ENCODE results near the gene CCDC158.

- TF ChIP-seq CBX8 (IDR thresholded peaks at IDR 0.05) (no peak), RFX5 (IDR thresholded peaks at IDR 0.05) (no peak), GATA3 (IDR thresholded peaks at IDR 0.05; ENCODE audit: borderline replicate concordance) (no peak)
- TF ChIP-seq, protein P1, sequence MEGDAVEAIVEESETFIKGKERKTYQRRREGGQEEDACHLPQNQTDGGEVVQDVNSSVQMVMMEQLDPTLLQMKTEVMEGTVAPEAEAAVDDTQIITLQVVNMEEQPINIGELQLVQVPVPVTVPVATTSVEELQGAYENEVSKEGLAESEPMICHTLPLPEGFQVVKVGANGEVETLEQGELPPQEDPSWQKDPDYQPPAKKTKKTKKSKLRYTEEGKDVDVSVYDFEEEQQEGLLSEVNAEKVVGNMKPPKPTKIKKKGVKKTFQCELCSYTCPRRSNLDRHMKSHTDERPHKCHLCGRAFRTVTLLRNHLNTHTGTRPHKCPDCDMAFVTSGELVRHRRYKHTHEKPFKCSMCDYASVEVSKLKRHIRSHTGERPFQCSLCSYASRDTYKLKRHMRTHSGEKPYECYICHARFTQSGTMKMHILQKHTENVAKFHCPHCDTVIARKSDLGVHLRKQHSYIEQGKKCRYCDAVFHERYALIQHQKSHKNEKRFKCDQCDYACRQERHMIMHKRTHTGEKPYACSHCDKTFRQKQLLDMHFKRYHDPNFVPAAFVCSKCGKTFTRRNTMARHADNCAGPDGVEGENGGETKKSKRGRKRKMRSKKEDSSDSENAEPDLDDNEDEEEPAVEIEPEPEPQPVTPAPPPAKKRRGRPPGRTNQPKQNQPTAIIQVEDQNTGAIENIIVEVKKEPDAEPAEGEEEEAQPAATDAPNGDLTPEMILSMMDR (IDR thresholded peaks at IDR 0.05), result no peak
Measured at GRCh38 chr4:76373919-76374552, 46.9 kb downstream of the CCDC158 start.

Measured in A549 (cell line).